Loucy (cell line): ENCODE measurements around the gene SHC4.

Experiments
- CTCF ChIP-seq: fragments of 200-600 bp; sonication (generic); conservative IDR thresholded peaks from 2 replicates; pipeline ENCODE4 v1.5.1; 2014; ENCODE audit warnings: mild to moderate bottlenecking, antibody characterized with exemption, low read length
- EZH2phosphoT487 ChIP-seq: fragments of 200-600 bp; IDR thresholded peaks from 2 replicates; pipeline ENCODE4 v1.6.1; 2018; ENCODE audit warnings: antibody characterized with exemption, mild to moderate bottlenecking, moderate library complexity, borderline replicate concordance

- TF ChIP-seq EZH2phosphoT487 (no peak), CTCF (no peak)
Observed at GRCh38 chr15:48828471-48828870, 135.2 kb downstream of the SHC4 start.
